PC-9 (cell line): ENCODE results near the gene TMEM132D.

Experiments
- CTCF ChIP-seq: fragments of 200-600 bp; sonication (generic); conservative IDR thresholded peaks from 2 replicates; pipeline ENCODE4 v1.6.1; 2017; ENCODE audit warnings: mixed run types, antibody characterized with exemption, mild to moderate bottlenecking, moderate library complexity
- EZH2 ChIP-seq: fragments of 200-600 bp; sonication (generic); IDR thresholded peaks from 2 replicates; pipeline ENCODE4 v1.8.0; 2017; ENCODE audit warnings: antibody characterized with exemption, low read depth

GRCh38 chr12:129025055-129025454 lies 878.8 kb downstream of the TMEM132D start:
- TF ChIP-seq CTCF = no peak
- TF ChIP-seq EZH2 = no peak
